Right lobe of liver (tissue), 6 donors: ENCODE data around the gene PRM2. TPM values are rescaled to one million over a fixed set of nuclear protein-coding genes. Genes with fewer than 3 reads are reported as not detected.

Experiments
- ATAC-seq, 4 donors: fragments of 200-7000 bp; cut with Tn5 transposase; one replicate each; pipeline ENCODE4 v1.9.1; 2020; ENCODE audit warnings: mild to moderate bottlenecking in 4 of 4, moderate library complexity in 4 of 4
- DNase-seq, 3 donors: peaks; one replicate each; pipeline ENCODE4 v3.0.0-alpha.2; 2020
- H3K27ac ChIP-seq, 3 donors: fragments of 200-600 bp; one replicate each; pipeline ENCODE4 v1.8.0; 2022
- H3K27me3 ChIP-seq, 2 donors: fragments of 200-600 bp; one replicate each; pipeline ENCODE4 v1.8.0; 2022
- H3K36me3 ChIP-seq, 4 donors: fragments of 200-600 bp; sonication (generic) in 1 of 4; one replicate each; pipeline versions ENCODE4 v1.5.1 to v1.8.0; 2017 to 2022; ENCODE audit warnings: control low read depth in 1 of 4
- H3K4me1 ChIP-seq, 4 donors: fragments of 200-600 bp; sonication (generic) in 1 of 4; one replicate each; pipeline versions ENCODE4 v1.5.1 to v1.8.0; 2017 to 2022; ENCODE audit warnings: control low read depth in 1 of 4
- H3K4me3 ChIP-seq, 3 donors: fragments of 200-600 bp; one replicate each; pipeline ENCODE4 v1.8.0; 2022
- H3K9me3 ChIP-seq, 4 donors: fragments of 200-600 bp; sonication (generic) in 1 of 4; one replicate each; pipeline versions ENCODE4 v1.5.1 to v1.8.0; 2017 to 2022; ENCODE audit warnings: control low read depth in 1 of 4
- CTCF ChIP-seq, 4 donors: fragments of 200-600 bp in 3 of 4; fragments of 450-650 bp in 1 of 4; IDR thresholded peaks; one replicate each; pipeline versions ENCODE4 v1.5.1 to v1.8.0; 2016 to 2022; ENCODE audit warnings: antibody characterized with exemption in 4 of 4, mild to moderate bottlenecking in 2 of 4
- POLR2A ChIP-seq: fragments of 450-650 bp; IDR thresholded peaks from one replicate; pipeline ENCODE4 v1.6.1; 2017; ENCODE audit warnings: antibody characterized with exemption, mild to moderate bottlenecking
- WGBS: methylation state at CpG from one replicate; pipeline ENCODE4 v1.1.6; 2018; ENCODE audit warnings: low coverage, low lambda C conversion rate; ENCODE audit not compliant: insufficient coverage; ENCODE audit errors: missing lambda C conversion rate; 5-methylcytosine and 5-hydroxymethylcytosine counted together
- intact Hi-C, 2 donors: fragments of 100-400 bp; cut with DNase I; formaldehyde crosslinking; loops; one replicate each; pipeline versions ENCODE4 v1.11.2 to v1.14.1; 2022
- total RNA-seq, 6 experiments: library from RNA; depleted of rRNA in 2 of 6; stranded (reverse); fragments of >200 nt in 2 of 6; fragmentation: NEBNext Ultra II Directional in 3 of 6; extraction: Animal tissue kit (Norgen Biotek cat#: 25700) in 3 of 6; gene quantifications; one replicate each; pipeline versions ENCODE4 v1.1.0 to v1.2.4, GENCODE V29; 2016 to 2023
- donor health status: DM: no; HTN: yes; CAD: no.
- donor health status: DM: no; HTN: no; CAD: no.
- donor health status: DM: no; HTN: no; CAD: no.
- donor health status: DM: no; HTN: yes; CAD: no.
- donor health status: DM: no; HTN: yes; CAD: no.

PRM2 gene
- total RNA-seq, 6 experiments from 2014 or later, result not detected

DNA sequence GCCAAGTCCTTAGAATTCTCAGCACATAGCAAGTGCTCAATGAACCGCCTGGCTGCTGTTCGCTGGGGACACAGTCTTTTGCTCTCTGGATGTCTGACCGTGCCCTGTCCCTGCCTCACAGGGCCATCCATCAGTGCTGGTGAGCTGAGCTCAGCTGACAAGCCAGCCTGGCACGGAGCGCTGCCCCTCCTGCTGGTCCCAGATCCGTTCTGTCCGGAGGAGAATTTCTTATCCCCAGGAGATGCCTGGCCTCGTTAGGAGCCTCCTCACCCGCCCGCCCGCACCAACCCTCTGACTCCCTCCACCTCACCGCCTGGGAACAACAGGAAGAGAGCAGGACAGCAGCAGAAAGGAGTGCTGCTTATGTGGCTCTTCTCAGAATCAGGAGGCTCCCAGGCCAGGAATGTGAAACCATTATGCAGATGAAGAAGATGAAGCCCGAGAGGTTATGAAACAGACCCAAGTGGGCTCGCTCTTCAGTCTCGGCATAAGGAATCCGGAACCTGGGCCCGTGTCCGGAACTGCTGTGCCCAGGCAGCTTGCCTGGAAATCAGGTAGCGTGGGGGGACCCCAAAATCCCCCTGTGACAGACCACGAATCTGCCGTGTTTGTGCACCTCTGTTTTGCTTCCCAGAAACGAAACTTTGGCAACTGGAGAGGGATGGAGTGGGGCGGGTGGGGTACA lies 40.2 kb upstream of the PRM2 start:
- no peak for TF ChIP-seq CTCF (IDR thresholded peaks at IDR 0.05)
- TF ChIP-seq POLR2A, result no peak
- no peaks in the 10 kb centered on the region for H3K36me3 ChIP-seq
- H3K4me3 ChIP-seq, result no peak overlapping the region
- no peaks in the 10 kb centered on the region for H3K27me3 ChIP-seq
- ATAC-seq (no peak), DNase-seq (no peak)
- no peak overlapping the region for H3K27ac ChIP-seq
- no peaks in the 10 kb centered on the region for H3K4me1 ChIP-seq
- 79% methylated on average over 9 of the region's 23 CpGs for WGBS
- no peaks in the 10 kb centered on the region for H3K9me3 ChIP-seq
- intact Hi-C loops, result no loop called here

- no peak for TF ChIP-seq POLR2A
- no peak for TF ChIP-seq CTCF (IDR thresholded peaks at IDR 0.05)
- intact Hi-C loops, result no loop called here
- 50% methylated on average over 6 of the region's 13 CpGs for WGBS
- H3K4me1 ChIP-seq, result no peaks in the 10 kb centered on the region
- no peak overlapping the region for H3K4me3 ChIP-seq
- no peak for DNase-seq
- ATAC-seq, result no peak
- no peaks in the 10 kb centered on the region for H3K27me3 ChIP-seq
- no peaks in the 10 kb centered on the region for H3K36me3 ChIP-seq
- no peaks in the 10 kb centered on the region for H3K9me3 ChIP-seq
- no peak overlapping the region for H3K27ac ChIP-seq
Measured at GRCh38 chr16:11315510-11315909, 39.2 kb upstream of the PRM2 start.

GRCh38 chr16:11314309-11314894 lies 38.1 kb upstream of the PRM2 start:
- Histone ChIP-seq H3K4me3 (no peak overlapping the region), H3K9me3 (no peaks in the 10 kb centered on the region), H3K36me3 (no peaks in the 10 kb centered on the region), H3K27ac (no peak overlapping the region), H3K4me1 (peaks cover 0 to 5% (median 0%) of the 10 kb centered on the region in 4 donors), H3K27me3 (no peaks in the 10 kb centered on the region)
- DNase-seq, result no peak
- 93% methylated on average over 4 of the region's 8 CpGs for WGBS
- TF ChIP-seq CTCF (IDR thresholded peaks at IDR 0.05), result no peak
- TF ChIP-seq POLR2A, result no peak
- intact Hi-C loops, result no loop called here
- ATAC-seq, result no peak

GRCh38 chr16:11313493-11314308 lies 37.4 kb upstream of the PRM2 start:
- no peaks in the 10 kb centered on the region for H3K27me3 ChIP-seq
- no peaks in the 10 kb centered on the region for H3K36me3 ChIP-seq
- TF ChIP-seq CTCF (IDR thresholded peaks at IDR 0.05) (no peak), POLR2A (no peak)
- H3K27ac ChIP-seq, result no peak overlapping the region
- H3K9me3 ChIP-seq, result no peaks in the 10 kb centered on the region
- no peak for DNase-seq
- intact Hi-C loops, result no loop called here
- no peak overlapping the region for H3K4me3 ChIP-seq
- WGBS, result 97% methylated on average over 9 of the region's 9 CpGs
- peaks cover 0 to 5% (median 0%) of the 10 kb centered on the region in 4 donors for H3K4me1 ChIP-seq
- no peak for ATAC-seq
